ENCODE results near the gene INPP5A. TPM values are rescaled to one million over a fixed set of nuclear protein-coding genes. Genes with fewer than 3 reads are reported as not detected.

INPP5A gene
- total and polyA plus RNA-seq, 2 experiments from 2014 or later = 41.2 to 53.6 TPM

DNA sequence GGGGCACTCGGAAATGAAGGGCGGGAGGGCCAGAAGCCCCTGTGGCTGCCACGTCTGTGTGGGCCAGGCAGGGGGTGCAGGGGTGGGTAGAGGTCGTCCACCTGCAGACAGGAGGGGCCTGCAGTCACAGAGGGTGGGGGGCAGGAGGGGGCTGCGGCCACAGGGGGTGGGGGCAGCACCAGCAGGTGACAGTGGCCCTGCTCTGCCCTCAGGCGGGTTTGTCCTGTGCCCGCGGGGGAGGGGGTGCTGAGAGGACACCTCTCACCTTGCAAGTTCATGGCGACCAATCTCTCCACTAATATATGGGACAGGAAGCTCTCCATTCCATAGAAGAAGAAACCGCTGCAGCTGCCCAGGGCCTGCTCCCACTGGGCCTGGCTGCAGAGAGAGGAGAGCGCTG, 274.9 kb downstream of the INPP5A start:
- Histone ChIP-seq H3K4me3 (no peak overlapping the region), H3K27me3 (no peaks in the 10 kb centered on the region), H2AFZ (no peak overlapping the region), H3K4me1 (ENCODE audit: insufficient read depth) (peaks cover 3% of the 10 kb centered on the region), H3K4me2 (no peak overlapping the region), H3K9me3 (ENCODE audit: low read depth) (no peaks in the 10 kb centered on the region), H3K36me3 (replicated peaks; ENCODE audit: insufficient read depth, low read depth) (no peaks in the 10 kb centered on the region), H3K79me2 (no peaks in the 10 kb centered on the region), H4K20me1 (ENCODE audit: insufficient read depth, poor library complexity, severe bottlenecking) (no peaks in the 10 kb centered on the region), H3K27ac (no peak overlapping the region), H3K9me2 (replicated peaks; ENCODE audit: insufficient read depth) (no peaks in the 10 kb centered on the region)
- DNase-seq (ENCODE audit: low spot score) = no peak
- 92% methylated on average over 8 of the region's 11 CpGs for WGBS (ENCODE audit: low lambda C conversion rate, missing lambda C conversion rate)
- TF ChIP-seq EZH2 (IDR thresholded peaks at IDR 0.05; ENCODE audit: borderline replicate concordance) (no peak), EZH2phosphoT487 (IDR thresholded peaks at IDR 0.05; ENCODE audit: low read depth, severe bottlenecking, unreplicated experiment) (no peak)
- TF ChIP-seq, protein P1, sequence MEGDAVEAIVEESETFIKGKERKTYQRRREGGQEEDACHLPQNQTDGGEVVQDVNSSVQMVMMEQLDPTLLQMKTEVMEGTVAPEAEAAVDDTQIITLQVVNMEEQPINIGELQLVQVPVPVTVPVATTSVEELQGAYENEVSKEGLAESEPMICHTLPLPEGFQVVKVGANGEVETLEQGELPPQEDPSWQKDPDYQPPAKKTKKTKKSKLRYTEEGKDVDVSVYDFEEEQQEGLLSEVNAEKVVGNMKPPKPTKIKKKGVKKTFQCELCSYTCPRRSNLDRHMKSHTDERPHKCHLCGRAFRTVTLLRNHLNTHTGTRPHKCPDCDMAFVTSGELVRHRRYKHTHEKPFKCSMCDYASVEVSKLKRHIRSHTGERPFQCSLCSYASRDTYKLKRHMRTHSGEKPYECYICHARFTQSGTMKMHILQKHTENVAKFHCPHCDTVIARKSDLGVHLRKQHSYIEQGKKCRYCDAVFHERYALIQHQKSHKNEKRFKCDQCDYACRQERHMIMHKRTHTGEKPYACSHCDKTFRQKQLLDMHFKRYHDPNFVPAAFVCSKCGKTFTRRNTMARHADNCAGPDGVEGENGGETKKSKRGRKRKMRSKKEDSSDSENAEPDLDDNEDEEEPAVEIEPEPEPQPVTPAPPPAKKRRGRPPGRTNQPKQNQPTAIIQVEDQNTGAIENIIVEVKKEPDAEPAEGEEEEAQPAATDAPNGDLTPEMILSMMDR (IDR thresholded peaks at IDR 0.05; ENCODE audit: poor library complexity) = no peak

DNA sequence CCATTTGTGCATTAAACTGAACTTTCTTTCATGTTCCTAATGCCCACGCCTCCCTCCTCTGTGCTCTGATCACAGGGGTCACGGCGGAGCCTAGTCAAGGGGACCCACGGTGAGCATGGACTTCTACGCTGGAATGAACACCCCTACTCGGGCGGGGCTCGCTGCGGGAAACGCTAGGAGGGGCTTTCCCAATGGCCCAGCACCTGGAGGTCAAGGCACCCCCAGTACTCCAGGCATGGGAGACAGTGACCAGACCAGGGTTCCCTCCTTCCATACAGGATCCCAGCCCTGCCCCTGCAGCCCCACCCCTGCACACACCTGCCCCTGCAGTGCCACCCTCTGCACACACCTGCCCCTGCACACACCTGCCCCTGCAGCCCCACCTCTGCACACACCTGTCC, 275.4 kb downstream of the INPP5A start:
- H3K79me2 ChIP-seq = no peaks in the 10 kb centered on the region
- no peaks in the 10 kb centered on the region for H3K9me2 ChIP-seq (replicated peaks; ENCODE audit: insufficient read depth)
- WGBS (ENCODE audit: low lambda C conversion rate, missing lambda C conversion rate) = 90% methylated on average over 5 of the region's 10 CpGs
- no peak overlapping the region for H2AFZ ChIP-seq
- H3K27ac ChIP-seq = no peak overlapping the region
- H3K4me1 ChIP-seq (ENCODE audit: insufficient read depth) = peaks cover 3% of the 10 kb centered on the region
- H3K4me3 ChIP-seq = no peak overlapping the region
- H3K9me3 ChIP-seq (ENCODE audit: low read depth) = no peaks in the 10 kb centered on the region
- DNase-seq (ENCODE audit: low spot score) = no peak
- no peak overlapping the region for H3K4me2 ChIP-seq
- H3K36me3 ChIP-seq (replicated peaks; ENCODE audit: insufficient read depth, low read depth) = no peaks in the 10 kb centered on the region
- TF ChIP-seq EZH2phosphoT487 (IDR thresholded peaks at IDR 0.05; ENCODE audit: low read depth, severe bottlenecking, unreplicated experiment) (no peak), EZH2 (IDR thresholded peaks at IDR 0.05; ENCODE audit: borderline replicate concordance) (no peak)
- TF ChIP-seq, protein P1 (IDR thresholded peaks at IDR 0.05; ENCODE audit: poor library complexity) = no peak
- H4K20me1 ChIP-seq (ENCODE audit: insufficient read depth, poor library complexity, severe bottlenecking) = no peaks in the 10 kb centered on the region
- H3K27me3 ChIP-seq = no peaks in the 10 kb centered on the region

GRCh38 chr10:132813560-132814468, 276.2 kb downstream of the INPP5A start:
- Histone ChIP-seq H3K9me2 (replicated peaks; ENCODE audit: insufficient read depth) (no peaks in the 10 kb centered on the region), H3K79me2 (no peaks in the 10 kb centered on the region), H3K27me3 (no peaks in the 10 kb centered on the region), H2AFZ (no peak overlapping the region), H3K4me1 (ENCODE audit: insufficient read depth) (no peaks in the 10 kb centered on the region), H4K20me1 (ENCODE audit: insufficient read depth, poor library complexity, severe bottlenecking) (no peaks in the 10 kb centered on the region), H3K36me3 (replicated peaks; ENCODE audit: insufficient read depth, low read depth) (no peaks in the 10 kb centered on the region), H3K4me3 (no peak overlapping the region), H3K9me3 (ENCODE audit: low read depth) (no peaks in the 10 kb centered on the region), H3K27ac (no peak overlapping the region), H3K4me2 (no peak overlapping the region)
- no peak for DNase-seq (ENCODE audit: low spot score)
- TF ChIP-seq, protein P1 (IDR thresholded peaks at IDR 0.05; ENCODE audit: poor library complexity) = no peak
- TF ChIP-seq EZH2 (IDR thresholded peaks at IDR 0.05; ENCODE audit: borderline replicate concordance) (no peak), EZH2phosphoT487 (IDR thresholded peaks at IDR 0.05; ENCODE audit: low read depth, severe bottlenecking, unreplicated experiment) (no peak)
- WGBS (ENCODE audit: low lambda C conversion rate, missing lambda C conversion rate) = 86% methylated on average over 21 of the region's 28 CpGs
